Measurements from ENCODE around the gene C11orf65.
"Not testable (repeated sequence)": the region's sequence is repeated elsewhere in the genome, so short reads cannot be mapped to it uniquely, and the experiment has no call there.

C11orf65 gene

GRCh38 chr11:108468478-108468864, 1.1 kb upstream of the C11orf65 start:
- Histone ChIP-seq H3K4me1 (ENCODE audit: low read length) (peaks cover 10% of the 10 kb centered on the region), H3K9ac (ENCODE audit: low read length) (no peak overlapping the region), H2AFZ (ENCODE audit: low read length) (peak overlapping the region; percentile 83; the same call in 1 of the 2 replicates), H3K9me3 (replicated peaks; ENCODE audit: insufficient read depth, low read length) (no peaks in the 10 kb centered on the region), H3K27me3 (replicated peaks; ENCODE audit: insufficient read depth, low read length) (no peaks in the 10 kb centered on the region), H3F3A (ENCODE audit: insufficient read depth, low read length) (peaks cover 12% of the 10 kb centered on the region), H4K20me1 (ENCODE audit: insufficient read depth, low read length) (no peaks in the 10 kb centered on the region), H3K4me2 (ENCODE audit: low read depth, low read length) (peak overlapping the region; percentile 56; the same call in 1 of the 2 replicates), H3K4me3 (ENCODE audit: low read length) (no peak overlapping the region), H3K27ac (ENCODE audit: low read length) (peak overlapping the region; percentile 95; the same call in 1 of the 2 replicates), H3K9me2 (replicated peaks; ENCODE audit: insufficient read depth, low read length) (no peaks in the 10 kb centered on the region), H3K79me2 (ENCODE audit: low read length) (no peaks in the 10 kb centered on the region), H3K36me3 (replicated peaks; ENCODE audit: insufficient read depth, low read length) (no peaks in the 10 kb centered on the region)
- no peak for DNase-seq
- TF ChIP-seq, protein P1, sequence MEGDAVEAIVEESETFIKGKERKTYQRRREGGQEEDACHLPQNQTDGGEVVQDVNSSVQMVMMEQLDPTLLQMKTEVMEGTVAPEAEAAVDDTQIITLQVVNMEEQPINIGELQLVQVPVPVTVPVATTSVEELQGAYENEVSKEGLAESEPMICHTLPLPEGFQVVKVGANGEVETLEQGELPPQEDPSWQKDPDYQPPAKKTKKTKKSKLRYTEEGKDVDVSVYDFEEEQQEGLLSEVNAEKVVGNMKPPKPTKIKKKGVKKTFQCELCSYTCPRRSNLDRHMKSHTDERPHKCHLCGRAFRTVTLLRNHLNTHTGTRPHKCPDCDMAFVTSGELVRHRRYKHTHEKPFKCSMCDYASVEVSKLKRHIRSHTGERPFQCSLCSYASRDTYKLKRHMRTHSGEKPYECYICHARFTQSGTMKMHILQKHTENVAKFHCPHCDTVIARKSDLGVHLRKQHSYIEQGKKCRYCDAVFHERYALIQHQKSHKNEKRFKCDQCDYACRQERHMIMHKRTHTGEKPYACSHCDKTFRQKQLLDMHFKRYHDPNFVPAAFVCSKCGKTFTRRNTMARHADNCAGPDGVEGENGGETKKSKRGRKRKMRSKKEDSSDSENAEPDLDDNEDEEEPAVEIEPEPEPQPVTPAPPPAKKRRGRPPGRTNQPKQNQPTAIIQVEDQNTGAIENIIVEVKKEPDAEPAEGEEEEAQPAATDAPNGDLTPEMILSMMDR (IDR thresholded peaks at IDR 0.05; ENCODE audit: low read length): no peak
- TF ChIP-seq EZH2 (optimal IDR thresholded peaks at IDR 0.05; ENCODE audit: low read depth, low read length) (no peak), EZH2phosphoT487 (IDR thresholded peaks at IDR 0.05; ENCODE audit: low read length) (no peak)

- peak overlapping the region; percentile 81 for H2AFZ ChIP-seq (ENCODE audit: low read length)
- H3K4me3 ChIP-seq (ENCODE audit: low read length): peak overlapping the region; percentile 83
- peak overlapping the region; percentile 56 for H3K4me2 ChIP-seq (ENCODE audit: low read depth, low read length)
- H4K20me1 ChIP-seq (ENCODE audit: insufficient read depth, low read length): no peaks in the 10 kb centered on the region
- H3K27ac ChIP-seq (ENCODE audit: low read length): peak overlapping the region; percentile 95
- peaks cover 10% of the 10 kb centered on the region for H3K4me1 ChIP-seq (ENCODE audit: low read length)
- no peak for DNase-seq
- no peaks in the 10 kb centered on the region for H3K9me2 ChIP-seq (replicated peaks; ENCODE audit: insufficient read depth, low read length)
- TF ChIP-seq EZH2 (optimal IDR thresholded peaks at IDR 0.05; ENCODE audit: low read depth, low read length): no peak
- TF ChIP-seq EZH2phosphoT487 (IDR thresholded peaks at IDR 0.05; ENCODE audit: low read length): no peak
- TF ChIP-seq, protein P1 (IDR thresholded peaks at IDR 0.05; ENCODE audit: low read length): no peak
- H3K9ac ChIP-seq (ENCODE audit: low read length): peak overlapping the region; percentile 85
- no peaks in the 10 kb centered on the region for H3K9me3 ChIP-seq (replicated peaks; ENCODE audit: insufficient read depth, low read length)
- no peaks in the 10 kb centered on the region for H3K36me3 ChIP-seq (replicated peaks; ENCODE audit: insufficient read depth, low read length)
- no peaks in the 10 kb centered on the region for H3K79me2 ChIP-seq (ENCODE audit: low read length)
- peaks cover 12% of the 10 kb centered on the region for H3F3A ChIP-seq (ENCODE audit: insufficient read depth, low read length)
- H3K27me3 ChIP-seq (replicated peaks; ENCODE audit: insufficient read depth, low read length): no peaks in the 10 kb centered on the region
These were observed 924 bp downstream of the C11orf65 start for GRCh38 chr11:108466405-108466804.

DNA sequence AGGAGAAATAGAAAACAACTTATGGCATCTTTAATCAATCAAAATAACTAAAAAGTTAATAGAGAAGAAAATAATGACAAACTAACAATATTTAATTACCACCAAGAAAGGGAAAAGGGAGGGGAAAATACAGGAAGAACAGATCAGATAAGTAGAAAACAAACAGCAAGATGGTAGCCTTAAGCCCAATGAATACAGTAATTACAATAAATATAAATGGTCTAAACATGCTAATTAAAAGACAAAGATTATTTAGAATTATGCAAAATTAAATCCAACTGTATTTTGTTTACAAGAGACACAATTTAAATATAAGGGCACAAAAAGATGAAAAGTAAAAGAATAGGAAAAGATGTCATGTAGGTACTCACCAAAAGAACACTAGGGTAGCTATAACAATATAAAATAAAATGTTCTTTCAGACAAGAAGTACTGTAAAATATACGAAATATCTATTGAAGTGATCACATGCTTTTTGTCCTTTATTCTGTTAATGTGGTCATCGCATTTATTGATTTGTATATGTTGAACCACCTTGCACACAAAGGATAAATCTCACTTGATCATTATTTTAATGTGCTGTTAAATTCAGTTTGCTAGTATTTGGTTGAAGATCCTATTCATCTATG, 14.0 kb downstream of the C11orf65 start:
- Histone ChIP-seq H3K27ac (ENCODE audit: low read length) (no peak overlapping the region), H3K4me1 (ENCODE audit: low read length) (no peaks in the 10 kb centered on the region), H2AFZ (ENCODE audit: low read length) (no peak overlapping the region), H3F3A (ENCODE audit: insufficient read depth, low read length) (no peaks in the 10 kb centered on the region), H3K27me3 (replicated peaks; ENCODE audit: insufficient read depth, low read length) (no peaks in the 10 kb centered on the region), H3K9me3 (replicated peaks; ENCODE audit: insufficient read depth, low read length) (no peaks in the 10 kb centered on the region), H3K36me3 (replicated peaks; ENCODE audit: insufficient read depth, low read length) (no peaks in the 10 kb centered on the region), H3K9ac (ENCODE audit: low read length) (no peak overlapping the region), H3K4me2 (ENCODE audit: low read depth, low read length) (no peak overlapping the region), H3K79me2 (ENCODE audit: low read length) (no peaks in the 10 kb centered on the region), H3K9me2 (replicated peaks; ENCODE audit: insufficient read depth, low read length) (no peaks in the 10 kb centered on the region), H3K4me3 (ENCODE audit: low read length) (no peak overlapping the region), H4K20me1 (ENCODE audit: insufficient read depth, low read length) (no peaks in the 10 kb centered on the region)
- DNase-seq: no peak
- TF ChIP-seq, protein P1 (IDR thresholded peaks at IDR 0.05; ENCODE audit: low read length): no peak
- TF ChIP-seq EZH2 (optimal IDR thresholded peaks at IDR 0.05; ENCODE audit: low read depth, low read length): no peak
- TF ChIP-seq EZH2phosphoT487 (IDR thresholded peaks at IDR 0.05; ENCODE audit: low read length): no peak

- H3K79me2 ChIP-seq (ENCODE audit: low read length); H3K4me1 ChIP-seq (ENCODE audit: low read length); H3K9me3 ChIP-seq (replicated peaks; ENCODE audit: insufficient read depth, low read length); DNase-seq; H3F3A ChIP-seq (ENCODE audit: insufficient read depth, low read length); H4K20me1 ChIP-seq (ENCODE audit: insufficient read depth, low read length); H3K9ac ChIP-seq (ENCODE audit: low read length); H3K36me3 ChIP-seq (replicated peaks; ENCODE audit: insufficient read depth, low read length); H3K27ac ChIP-seq (ENCODE audit: low read length); H3K27me3 ChIP-seq (replicated peaks; ENCODE audit: insufficient read depth, low read length); H3K4me2 ChIP-seq (ENCODE audit: low read depth, low read length); H2AFZ ChIP-seq (ENCODE audit: low read length); H3K4me3 ChIP-seq (ENCODE audit: low read length); H3K9me2 ChIP-seq (replicated peaks; ENCODE audit: insufficient read depth, low read length): not testable (repeated sequence)
These were observed 25.9 kb downstream of the C11orf65 start for GRCh38 chr11:108441445-108441844.
